Measurements from ENCODE around the gene TMEM63A.

DNA sequence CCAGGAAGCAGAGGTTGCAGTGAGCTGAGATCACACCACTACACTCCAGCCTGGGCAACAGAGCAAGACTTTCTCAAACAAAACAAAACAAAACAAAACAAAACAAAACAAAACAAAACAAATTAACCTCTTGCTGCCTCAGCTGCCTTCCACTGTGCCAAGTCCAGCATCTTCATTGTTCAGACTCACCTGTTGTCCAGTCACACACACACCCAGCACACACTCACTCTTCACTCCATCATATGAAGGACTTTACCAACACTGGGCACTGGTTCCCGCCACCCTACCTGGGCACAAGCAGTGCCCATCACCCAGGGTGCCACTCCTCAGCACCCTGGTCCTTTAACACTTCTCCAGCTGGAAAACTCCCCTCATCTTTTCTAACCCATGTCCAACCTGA is 27.3 kb upstream of the TMEM63A start:
- no peak for TF ChIP-seq POLR2AphosphoS5 (IDR thresholded peaks at IDR 0.05; ENCODE audit: low read depth, low read length)
- TF ChIP-seq POLR2A (IDR thresholded peaks at IDR 0.05; ENCODE audit: low read depth, low read length): no peak
- no peak for TF ChIP-seq TAF1 (IDR thresholded peaks at IDR 0.05; ENCODE audit: low read depth, low read length)
- TF ChIP-seq SPI1 (IDR thresholded peaks at IDR 0.05; ENCODE audit: low read depth, low read length): no peak

All from GM12891 (cell line).